HEK293 (cell line): ENCODE measurements around the gene CACNA1C.

ENCODE experiments used
- CTCF ChIA-PET: fragments of 350-600 bp; formaldehyde crosslinking; extraction: SDS; loops from one replicate; lab custom pipeline; 2021; ENCODE audit warnings: antibody characterized with exemption; lab: Yijun Ruan, JAX
- POLR2A ChIA-PET: fragments of 300-600 bp; formaldehyde crosslinking; extraction: SDS; loops from one replicate; lab custom pipeline; 2020; ENCODE audit warnings: antibody characterized with exemption, inconsistent platforms; lab: Yijun Ruan, JAX
- H3K27ac ChIP-seq: fragments of 200-500 bp; sonication (Bioruptor generic); 2 replicates; pipeline ENCODE4 v1.5.1; 2014; ENCODE audit warnings: low read depth, low read length, control low read depth, inconsistent platforms; ENCODE audit errors: extremely low read depth
- H3K36me3 ChIP-seq, 2 experiments: fragments of 200-500 bp in 1 of 2; sonication (Bioruptor generic) in 1 of 2; 1 replicate in 1 of 2; 2 replicates in 1 of 2; pipeline ENCODE4 v1.5.1; 2014 to 2017; ENCODE audit warnings: inconsistent platforms in 2 of 2, low read length in 2 of 2; ENCODE audit not compliant: control insufficient read depth in 2 of 2, insufficient read depth in 1 of 2
- H3K4me1 ChIP-seq: fragments of 200-500 bp; sonication (Bioruptor generic); 2 replicates; pipeline ENCODE4 v1.5.1; 2014; ENCODE audit warnings: mild to moderate bottlenecking, low read length, inconsistent platforms; ENCODE audit not compliant: control insufficient read depth, insufficient read depth
- H3K4me3 ChIP-seq: 2 replicates; pipeline ENCODE4 v1.5.1; 2011; ENCODE audit warnings: low read depth, mild to moderate bottlenecking, control low read depth, low read length, moderate library complexity
- H3K9me3 ChIP-seq: fragments of 200-500 bp; sonication (Bioruptor generic); 2 replicates; pipeline ENCODE4 v1.5.1; 2014; ENCODE audit warnings: low read depth, low read length, inconsistent platforms; ENCODE audit not compliant: control insufficient read depth, insufficient read depth
- GLI4 ChIP-seq: fragments of 450-650 bp; formaldehyde crosslinking; IDR thresholded peaks from 2 replicates; pipeline ENCODE4 v1.5.1; 2016; ENCODE audit warnings: missing biosample characterization, missing genetic modification characterization
- IKZF3 ChIP-seq: fragments of 450-650 bp; IDR thresholded peaks from 2 replicates; pipeline ENCODE4 v1.5.0; 2018; ENCODE audit warnings: missing biosample characterization, mild to moderate bottlenecking, missing genetic modification characterization, moderate library complexity
- KLF16 ChIP-seq: fragments of 450-650 bp; formaldehyde crosslinking; IDR thresholded peaks from 2 replicates; pipeline ENCODE4 v1.5.1; 2017; ENCODE audit warnings: missing biosample characterization, missing genetic modification characterization
- MYNN ChIP-seq: fragments of 450-650 bp; formaldehyde crosslinking; IDR thresholded peaks from 2 replicates; pipeline ENCODE4 v1.5.1; 2016; ENCODE audit warnings: missing biosample characterization, missing genetic modification characterization, borderline replicate concordance
- RBAK ChIP-seq: fragments of 450-650 bp; formaldehyde crosslinking; IDR thresholded peaks from 2 replicates; pipeline ENCODE4 v1.5.1; 2016; ENCODE audit warnings: missing biosample characterization, missing genetic modification characterization
- SCRT2 ChIP-seq: fragments of 450-650 bp; formaldehyde crosslinking; IDR thresholded peaks from 2 replicates; pipeline ENCODE4 v1.5.1; 2016; ENCODE audit warnings: missing biosample characterization, missing genetic modification characterization
- YY2 ChIP-seq: fragments of 450-650 bp; formaldehyde crosslinking; IDR thresholded peaks from 2 replicates; pipeline ENCODE4 v1.5.1; 2016; ENCODE audit warnings: missing biosample characterization, missing genetic modification characterization
- ZFP69B ChIP-seq: fragments of 450-650 bp; formaldehyde crosslinking; IDR thresholded peaks from 2 replicates; pipeline ENCODE4 v1.5.1; 2016; ENCODE audit warnings: missing biosample characterization, missing genetic modification characterization
- ZNF121 ChIP-seq: fragments of 450-650 bp; formaldehyde crosslinking; IDR thresholded peaks from 2 replicates; pipeline ENCODE4 v1.5.1; 2016; ENCODE audit warnings: missing biosample characterization, missing genetic modification characterization
- ZNF140 ChIP-seq: fragments of 450-650 bp; formaldehyde crosslinking; IDR thresholded peaks from 2 replicates; pipeline ENCODE4 v1.5.1; 2016; ENCODE audit warnings: missing biosample characterization, missing genetic modification characterization
- ZNF184 ChIP-seq: fragments of 450-650 bp; IDR thresholded peaks from 2 replicates; pipeline ENCODE4 v1.5.1; 2018; ENCODE audit warnings: missing biosample characterization, mild to moderate bottlenecking, missing genetic modification characterization
- ZNF324 ChIP-seq: fragments of 450-650 bp; formaldehyde crosslinking; IDR thresholded peaks from 2 replicates; pipeline ENCODE4 v1.5.1; 2016; ENCODE audit warnings: missing biosample characterization, missing genetic modification characterization
- ZNF341 ChIP-seq: fragments of 450-650 bp; formaldehyde crosslinking; IDR thresholded peaks from 2 replicates; pipeline ENCODE4; 2016; ENCODE audit warnings: low read depth, missing biosample characterization, missing genetic modification characterization
- ZNF600 ChIP-seq: fragments of 450-650 bp; formaldehyde crosslinking; IDR thresholded peaks from 2 replicates; pipeline ENCODE4 v1.5.1; 2016; ENCODE audit warnings: missing biosample characterization, missing genetic modification characterization
- ZNF624 ChIP-seq: fragments of 450-650 bp; formaldehyde crosslinking; IDR thresholded peaks from 2 replicates; pipeline ENCODE4 v1.5.1; 2017; ENCODE audit warnings: missing biosample characterization, missing genetic modification characterization
- ZNF654 ChIP-seq: fragments of 450-650 bp; formaldehyde crosslinking; IDR thresholded peaks from 2 replicates; pipeline ENCODE4 v1.5.1; 2016; ENCODE audit warnings: low read depth, missing biosample characterization, missing genetic modification characterization
- ZNF658 ChIP-seq: fragments of 450-650 bp; formaldehyde crosslinking; IDR thresholded peaks from 2 replicates; pipeline ENCODE4; 2016; ENCODE audit warnings: missing biosample characterization, missing genetic modification characterization
- ZNF660 ChIP-seq: fragments of 450-650 bp; IDR thresholded peaks from 2 replicates; pipeline ENCODE4 v1.5.1; 2018; ENCODE audit warnings: missing biosample characterization, mild to moderate bottlenecking, missing genetic modification characterization
- ZNF677 ChIP-seq: fragments of 450-650 bp; IDR thresholded peaks from 2 replicates; pipeline ENCODE4 v1.5.0; 2018; ENCODE audit warnings: missing biosample characterization, mild to moderate bottlenecking, missing genetic modification characterization, moderate library complexity
- ZNF776 ChIP-seq: fragments of 450-650 bp; formaldehyde crosslinking; IDR thresholded peaks from 2 replicates; pipeline ENCODE4 v1.5.0; 2017; ENCODE audit warnings: missing biosample characterization, missing genetic modification characterization, borderline replicate concordance
- ZSCAN16 ChIP-seq: fragments of 450-650 bp; formaldehyde crosslinking; IDR thresholded peaks from 2 replicates; pipeline ENCODE4 v1.5.1; 2016; ENCODE audit warnings: missing biosample characterization, missing genetic modification characterization
- ZXDB ChIP-seq: fragments of 450-650 bp; formaldehyde crosslinking; IDR thresholded peaks from 2 replicates; pipeline ENCODE4 v1.5.1; 2016; ENCODE audit warnings: missing biosample characterization, missing genetic modification characterization
- TF ChIP-seq, protein P1 (sequence below): fragments of 450-650 bp; formaldehyde crosslinking; IDR thresholded peaks from 2 replicates; pipeline ENCODE4 v1.5.1; 2016; ENCODE audit warnings: missing biosample characterization, missing genetic modification characterization
- TF ChIP-seq, protein P2 (sequence below): fragments of 450-650 bp; formaldehyde crosslinking; IDR thresholded peaks from 2 replicates; pipeline ENCODE4 v1.5.1; 2016; ENCODE audit warnings: missing biosample characterization, missing genetic modification characterization
- TF ChIP-seq, protein P3 (sequence below): fragments of 450-650 bp; formaldehyde crosslinking; IDR thresholded peaks from 2 replicates; pipeline ENCODE4 v1.5.1; 2017; ENCODE audit warnings: missing biosample characterization, missing genetic modification characterization
- TF ChIP-seq, protein P4 (sequence below): fragments of 450-650 bp; formaldehyde crosslinking; IDR thresholded peaks from 2 replicates; pipeline ENCODE4 v1.5.1; 2016; ENCODE audit warnings: missing biosample characterization, missing genetic modification characterization
- TF ChIP-seq, protein P5 (sequence below): fragments of 450-650 bp; formaldehyde crosslinking; IDR thresholded peaks from 2 replicates; pipeline ENCODE4 v1.5.1; 2016; ENCODE audit warnings: missing biosample characterization, missing genetic modification characterization
- TF ChIP-seq, protein P6 (sequence below): fragments of 450-650 bp; formaldehyde crosslinking; IDR thresholded peaks from 2 replicates; pipeline ENCODE4 v1.5.1; 2016; ENCODE audit warnings: missing biosample characterization, missing genetic modification characterization

CACNA1C gene

DNA sequence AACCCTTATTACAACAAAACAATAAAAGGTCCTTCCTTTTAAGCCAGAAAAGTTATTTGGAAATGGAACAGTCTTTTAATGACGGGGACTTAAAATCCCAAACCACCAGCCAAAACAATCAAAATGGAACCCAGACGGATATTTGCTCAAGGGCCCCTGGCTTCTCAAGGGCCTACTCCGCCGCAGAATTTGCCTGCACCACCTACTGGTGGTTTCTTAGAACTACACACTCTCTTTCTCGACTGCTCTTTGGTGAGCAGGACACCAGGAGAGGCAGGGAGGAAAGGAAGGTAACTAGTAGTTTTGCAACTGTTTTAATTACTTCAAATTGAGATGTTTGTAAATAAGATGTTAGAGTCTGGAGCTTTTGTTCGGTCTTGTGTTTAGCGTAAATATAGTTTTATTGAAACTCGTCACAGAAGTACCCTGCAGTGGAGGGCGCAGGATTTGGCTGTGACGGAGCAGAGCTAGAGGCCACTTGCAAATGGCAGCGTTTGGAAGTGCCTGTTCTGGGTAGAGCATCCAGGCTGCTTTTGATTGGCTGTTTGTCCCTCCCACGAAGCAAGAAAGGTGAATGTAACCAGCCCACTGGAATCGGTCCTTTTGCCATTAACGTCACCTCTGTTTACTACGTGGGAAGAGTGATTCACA is 238.5 kb downstream of the CACNA1C start:
- no peaks in the 10 kb centered on the region for H3K4me1 ChIP-seq
- POLR2A ChIA-PET, result no interaction called here
- TF ChIP-seq IKZF3 (tag by site-specific recombination) (no peak), GLI4 (tag by site-specific recombination) (no peak), ZNF658 (tag by site-specific recombination) (no peak), KLF16 (tag by site-specific recombination) (no peak), ZNF776 (no peak), ZNF660 (tag by site-specific recombination) (0 out of 2 replicates have a peak, but pooled peaks have one; percentile 43), ZXDB (tag by site-specific recombination) (no peak), SCRT2 (no peak), ZNF184 (no peak), ZNF677 (tag by site-specific recombination) (no peak), ZNF600 (tag by site-specific recombination) (peak; percentile 29; the same call in 1 of the 2 replicates), ZNF624 (no peak), ZNF341 (no peak), ZNF324 (no peak), ZNF654 (tag by site-specific recombination) (peak; percentile 63), ZSCAN16 (tag by site-specific recombination) (no peak), ZFP69B (tag by site-specific recombination) (no peak), YY2 (no peak), MYNN (tag by site-specific recombination) (no peak), RBAK (tag by site-specific recombination) (no peak), ZNF121 (tag by site-specific recombination) (no peak), ZNF140 (tag by site-specific recombination) (no peak)
- TF ChIP-seq, protein P1, sequence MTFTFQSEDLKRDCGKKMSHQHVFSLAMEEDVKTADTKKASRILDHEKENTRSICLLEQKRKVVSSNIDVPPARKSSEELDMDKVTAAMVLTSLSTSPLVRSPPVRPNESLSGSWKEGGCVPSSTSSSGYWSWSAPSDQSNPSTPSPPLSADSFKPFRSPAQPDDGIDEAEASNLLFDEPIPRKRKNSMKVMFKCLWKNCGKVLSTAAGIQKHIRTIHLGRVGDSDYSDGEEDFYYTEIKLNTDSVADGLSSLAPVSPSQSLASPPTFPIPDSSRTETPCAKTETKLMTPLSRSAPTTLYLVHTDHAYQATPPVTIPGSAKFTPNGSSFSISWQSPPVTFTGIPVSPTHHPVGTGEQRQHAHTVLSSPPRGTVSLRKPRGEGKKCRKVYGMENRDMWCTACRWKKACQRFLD (tag by site-specific recombination), result no peak
- TF ChIP-seq, protein P2, sequence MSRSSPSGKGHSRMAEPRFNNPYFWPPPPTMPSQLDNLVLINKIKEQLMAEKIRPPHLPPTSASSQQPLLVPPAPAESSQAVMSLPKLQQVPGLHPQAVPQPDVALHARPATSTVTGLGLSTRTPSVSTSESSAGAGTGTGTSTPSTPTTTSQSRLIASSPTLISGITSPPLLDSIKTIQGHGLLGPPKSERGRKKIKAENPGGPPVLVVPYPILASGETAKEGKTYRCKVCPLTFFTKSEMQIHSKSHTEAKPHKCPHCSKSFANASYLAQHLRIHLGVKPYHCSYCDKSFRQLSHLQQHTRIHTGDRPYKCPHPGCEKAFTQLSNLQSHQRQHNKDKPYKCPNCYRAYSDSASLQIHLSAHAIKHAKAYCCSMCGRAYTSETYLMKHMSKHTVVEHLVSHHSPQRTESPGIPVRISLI (tag by site-specific recombination), result no peak
- TF ChIP-seq, protein P3, sequence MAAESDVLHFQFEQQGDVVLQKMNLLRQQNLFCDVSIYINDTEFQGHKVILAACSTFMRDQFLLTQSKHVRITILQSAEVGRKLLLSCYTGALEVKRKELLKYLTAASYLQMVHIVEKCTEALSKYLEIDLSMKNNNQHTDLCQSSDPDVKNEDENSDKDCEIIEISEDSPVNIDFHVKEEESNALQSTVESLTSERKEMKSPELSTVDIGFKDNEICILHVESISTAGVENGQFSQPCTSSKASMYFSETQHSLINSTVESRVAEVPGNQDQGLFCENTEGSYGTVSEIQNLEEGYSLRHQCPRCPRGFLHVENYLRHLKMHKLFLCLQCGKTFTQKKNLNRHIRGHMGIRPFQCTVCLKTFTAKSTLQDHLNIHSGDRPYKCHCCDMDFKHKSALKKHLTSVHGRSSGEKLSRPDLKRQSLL (tag by site-specific recombination), result 0 out of 2 replicates have a peak, but pooled peaks have one; percentile 18
- TF ChIP-seq, protein P4, sequence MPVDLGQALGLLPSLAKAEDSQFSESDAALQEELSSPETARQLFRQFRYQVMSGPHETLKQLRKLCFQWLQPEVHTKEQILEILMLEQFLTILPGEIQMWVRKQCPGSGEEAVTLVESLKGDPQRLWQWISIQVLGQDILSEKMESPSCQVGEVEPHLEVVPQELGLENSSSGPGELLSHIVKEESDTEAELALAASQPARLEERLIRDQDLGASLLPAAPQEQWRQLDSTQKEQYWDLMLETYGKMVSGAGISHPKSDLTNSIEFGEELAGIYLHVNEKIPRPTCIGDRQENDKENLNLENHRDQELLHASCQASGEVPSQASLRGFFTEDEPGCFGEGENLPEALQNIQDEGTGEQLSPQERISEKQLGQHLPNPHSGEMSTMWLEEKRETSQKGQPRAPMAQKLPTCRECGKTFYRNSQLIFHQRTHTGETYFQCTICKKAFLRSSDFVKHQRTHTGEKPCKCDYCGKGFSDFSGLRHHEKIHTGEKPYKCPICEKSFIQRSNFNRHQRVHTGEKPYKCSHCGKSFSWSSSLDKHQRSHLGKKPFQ (tag by site-specific recombination), result no peak
- TF ChIP-seq, protein P5, sequence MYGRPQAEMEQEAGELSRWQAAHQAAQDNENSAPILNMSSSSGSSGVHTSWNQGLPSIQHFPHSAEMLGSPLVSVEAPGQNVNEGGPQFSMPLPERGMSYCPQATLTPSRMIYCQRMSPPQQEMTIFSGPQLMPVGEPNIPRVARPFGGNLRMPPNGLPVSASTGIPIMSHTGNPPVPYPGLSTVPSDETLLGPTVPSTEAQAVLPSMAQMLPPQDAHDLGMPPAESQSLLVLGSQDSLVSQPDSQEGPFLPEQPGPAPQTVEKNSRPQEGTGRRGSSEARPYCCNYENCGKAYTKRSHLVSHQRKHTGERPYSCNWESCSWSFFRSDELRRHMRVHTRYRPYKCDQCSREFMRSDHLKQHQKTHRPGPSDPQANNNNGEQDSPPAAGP (tag by site-specific recombination), result no peak
- TF ChIP-seq, protein P6, sequence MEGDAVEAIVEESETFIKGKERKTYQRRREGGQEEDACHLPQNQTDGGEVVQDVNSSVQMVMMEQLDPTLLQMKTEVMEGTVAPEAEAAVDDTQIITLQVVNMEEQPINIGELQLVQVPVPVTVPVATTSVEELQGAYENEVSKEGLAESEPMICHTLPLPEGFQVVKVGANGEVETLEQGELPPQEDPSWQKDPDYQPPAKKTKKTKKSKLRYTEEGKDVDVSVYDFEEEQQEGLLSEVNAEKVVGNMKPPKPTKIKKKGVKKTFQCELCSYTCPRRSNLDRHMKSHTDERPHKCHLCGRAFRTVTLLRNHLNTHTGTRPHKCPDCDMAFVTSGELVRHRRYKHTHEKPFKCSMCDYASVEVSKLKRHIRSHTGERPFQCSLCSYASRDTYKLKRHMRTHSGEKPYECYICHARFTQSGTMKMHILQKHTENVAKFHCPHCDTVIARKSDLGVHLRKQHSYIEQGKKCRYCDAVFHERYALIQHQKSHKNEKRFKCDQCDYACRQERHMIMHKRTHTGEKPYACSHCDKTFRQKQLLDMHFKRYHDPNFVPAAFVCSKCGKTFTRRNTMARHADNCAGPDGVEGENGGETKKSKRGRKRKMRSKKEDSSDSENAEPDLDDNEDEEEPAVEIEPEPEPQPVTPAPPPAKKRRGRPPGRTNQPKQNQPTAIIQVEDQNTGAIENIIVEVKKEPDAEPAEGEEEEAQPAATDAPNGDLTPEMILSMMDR, result 0 out of 2 replicates have a peak, but pooled peaks have one; percentile 19

More for the DNA sequence above, 238.5 kb downstream of the CACNA1C start:
- H3K27ac ChIP-seq, result no peak overlapping the region
- H3K9me3 ChIP-seq, result no peaks in the 10 kb centered on the region; the same call in 1 of the 2 replicates
- CTCF ChIA-PET, result interaction anchor here (0.6 to 3.4 kb wide), 27 partner anchors 8 to 638 kb away, joined by 3 to 29 read pairs (median 4); no protein-coding TSS in a partner anchor
- no peak overlapping the region for H3K4me3 ChIP-seq
- no peaks in the 10 kb centered on the region for H3K36me3 ChIP-seq
